ENCODE results near the gene GZF1. TPM values are rescaled to one million over a fixed set of nuclear protein-coding genes. Genes with fewer than 3 reads are reported as not detected.

The GZF1 gene
- total and polyA plus RNA-seq, 4 donors, result 1.6 to 11.0 (median 5.1) TPM

GRCh38 chr20:23407781-23408464 is 45.9 kb downstream of the GZF1 start:
- Histone ChIP-seq H3K4me1 (ENCODE audit: control insufficient read depth in 4 of 4, insufficient read depth in 4 of 4, low read length in 3 of 4) (peaks cover 3 to 13% (median 8%) of the 10 kb centered on the region in 4 donors), H3K27ac (ENCODE audit: low read depth in 1 of 2, low read length in 2 of 2) (no peak overlapping the region), H3K27me3 (ENCODE audit: control insufficient read depth in 4 of 4, insufficient read depth in 4 of 4, low read length in 3 of 4) (no peaks in the 10 kb centered on the region), H3K9ac (ENCODE audit: low read depth in 1 of 2, low read length in 2 of 2) (no peak overlapping the region), H3K9me3 (ENCODE audit: control insufficient read depth in 4 of 4, low read length in 3 of 4) (no peaks in the 10 kb centered on the region), H3K4me3 (ENCODE audit: low read depth in 1 of 3, low read length in 3 of 3) (no peak overlapping the region), H3K36me3 (ENCODE audit: control insufficient read depth in 4 of 4, insufficient read depth in 3 of 4, low read depth in 1 of 4, low read length in 3 of 4) (no peaks in the 10 kb centered on the region)
- TF ChIP-seq HNF4G (IDR thresholded peaks at IDR 0.05) (no peak), ATF3 (IDR thresholded peaks at IDR 0.05) (no peak), HNF4A (conservative IDR thresholded peaks at IDR 0.05) (no peak), FOXA2 (IDR thresholded peaks at IDR 0.05) (no peak), REST (IDR thresholded peaks at IDR 0.05) (no peak), RXRA (IDR thresholded peaks at IDR 0.05) (no peak), YY1 (IDR thresholded peaks at IDR 0.05) (no peak), EGR1 (IDR thresholded peaks at IDR 0.05; ENCODE audit: low read depth in 2 of 2) (no peak), SP1 (IDR thresholded peaks at IDR 0.05) (no peak), RAD21 (IDR thresholded peaks at IDR 0.05) (no peak), CTCF (IDR thresholded peaks at IDR 0.05; ENCODE audit: low read depth, low read length, missing input control) (no peak), TAF1 (conservative IDR thresholded peaks at IDR 0.05) (no peak)
- TF ChIP-seq, protein P1, sequence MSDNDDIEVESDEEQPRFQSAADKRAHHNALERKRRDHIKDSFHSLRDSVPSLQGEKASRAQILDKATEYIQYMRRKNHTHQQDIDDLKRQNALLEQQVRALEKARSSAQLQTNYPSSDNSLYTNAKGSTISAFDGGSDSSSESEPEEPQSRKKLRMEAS (IDR thresholded peaks at IDR 0.05), result no peak
- DNase-seq (ENCODE audit: low spot score), result no peak
- WGBS, result 95% methylated on average over 2 of the region's 2 CpGs

DNA sequence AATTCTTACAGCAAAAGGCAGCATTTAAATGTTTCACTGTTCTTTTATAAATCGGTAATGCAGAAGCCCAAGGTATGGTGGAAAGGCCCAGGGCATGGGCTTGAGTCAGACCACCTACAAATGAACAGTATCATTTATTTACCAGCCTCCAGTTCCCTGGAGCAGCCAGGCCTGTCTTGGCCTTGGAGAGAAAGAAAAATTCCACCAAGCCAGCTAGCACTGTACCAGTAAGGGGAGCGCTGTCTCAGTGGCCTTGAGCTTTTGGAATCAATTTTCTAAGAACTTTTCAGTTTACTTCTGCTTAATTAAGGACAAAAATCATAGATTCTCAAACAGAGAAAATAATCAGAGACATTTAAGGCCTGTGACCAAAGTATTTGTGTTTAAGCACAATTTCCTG is 47.0 kb downstream of the GZF1 start:
- H3K4me3 ChIP-seq (ENCODE audit: low read depth in 1 of 3, low read length in 3 of 3), result no peak overlapping the region
- H3K36me3 ChIP-seq (ENCODE audit: control insufficient read depth in 4 of 4, insufficient read depth in 3 of 4, low read depth in 1 of 4, low read length in 3 of 4), result no peaks in the 10 kb centered on the region

More for the DNA sequence above, 47.0 kb downstream of the GZF1 start:
- DNase-seq (ENCODE audit: low spot score), result no peak
- Histone ChIP-seq H3K27me3 (ENCODE audit: control insufficient read depth in 4 of 4, insufficient read depth in 4 of 4, low read length in 3 of 4) (no peaks in the 10 kb centered on the region), H3K9ac (ENCODE audit: low read depth in 1 of 2, low read length in 2 of 2) (no peak overlapping the region), H3K27ac (ENCODE audit: low read depth in 1 of 2, low read length in 2 of 2) (no peak overlapping the region), H3K9me3 (ENCODE audit: control insufficient read depth in 4 of 4, low read length in 3 of 4) (no peaks in the 10 kb centered on the region), H3K4me1 (ENCODE audit: control insufficient read depth in 4 of 4, insufficient read depth in 4 of 4, low read length in 3 of 4) (peaks cover 3 to 13% (median 9%) of the 10 kb centered on the region in 4 donors)
- 97% methylated on average over 2 of the region's 2 CpGs for WGBS
- TF ChIP-seq GABPA (IDR thresholded peaks at IDR 0.05 in 1 of 2, conservative IDR thresholded peaks at IDR 0.05 in 1 of 2) (no peak), ZBTB33 (IDR thresholded peaks at IDR 0.05) (no peak), TAF1 (conservative IDR thresholded peaks at IDR 0.05) (no peak), EGR1 (IDR thresholded peaks at IDR 0.05; ENCODE audit: low read depth in 2 of 2) (no peak), FOXA1 (IDR thresholded peaks at IDR 0.05) (no peak), NR2F2 (IDR thresholded peaks at IDR 0.05) (no peak), ATF3 (IDR thresholded peaks at IDR 0.05) (no peak), RAD21 (IDR thresholded peaks at IDR 0.05) (no peak), SP1 (IDR thresholded peaks at IDR 0.05) (no peak), HNF4G (IDR thresholded peaks at IDR 0.05) (no peak), YY1 (IDR thresholded peaks at IDR 0.05) (no peak), RXRA (IDR thresholded peaks at IDR 0.05) (no peak), JUND (IDR thresholded peaks at IDR 0.05) (no peak)

All from liver (tissue), 9 donors.